PC-3 (cell line): ENCODE measurements around the gene CACNA1I. TPM values are rescaled to one million over a fixed set of nuclear protein-coding genes. Genes with fewer than 3 reads are reported as not detected.

Experiments used
- ATAC-seq: fragments of 200-7000 bp; cut with Tn5 transposase; 2 replicates; pipeline ENCODE4 v1.9.1; 2020; ENCODE audit warnings: mild to moderate bottlenecking, moderate library complexity
- BruUV-seq: library from RNA; stranded (reverse); fragments of 400-500 nt; replicated peaks from 2 replicates; lab custom pipeline; 2021; lab: Mats Ljungman, UMichigan
- CTCF ChIA-PET: fragments of 300-600 bp; sonication (Branson Sonifier 250); formaldehyde crosslinking; loops from one replicate; lab custom pipeline; 2022; ENCODE audit warnings: antibody characterized with exemption; lab: Charles Lee
- POLR2A ChIA-PET: fragments of 300-600 bp; sonication (Branson Sonifier 250); formaldehyde crosslinking; loops from one replicate; lab custom pipeline; 2022; ENCODE audit warnings: antibody characterized with exemption; ENCODE audit not compliant: unreplicated experiment; lab: Charles Lee
- DNase-seq: peaks from one replicate; pipeline ENCODE4 v3.0.0-alpha.2; 2015
- H2AFZ ChIP-seq: fragments of 300-600 bp; sonication (generic); 2 replicates; pipeline ENCODE4 v1.6.0; 2016; ENCODE audit warnings: antibody characterized with exemption, low read length
- H3F3A ChIP-seq: fragments of 300-600 bp; sonication (generic); one replicate; pipeline ENCODE4 v1.6.0; 2017; ENCODE audit warnings: antibody characterized with exemption, low read length, control low read depth, mild to moderate bottlenecking; ENCODE audit not compliant: unreplicated experiment
- H3K27ac ChIP-seq: fragments of 300-600 bp; sonication (generic); 2 replicates; pipeline ENCODE4 v1.5.1; 2016; ENCODE audit warnings: mild to moderate bottlenecking, low read length
- H3K27me3 ChIP-seq: fragments of 300-600 bp; sonication (generic); 2 replicates; pipeline ENCODE4 v1.6.1; 2016; ENCODE audit warnings: low read length, mixed read lengths
- H3K36me3 ChIP-seq: fragments of 300-600 bp; sonication (generic); 2 replicates; pipeline ENCODE4 v1.6.1; 2016; ENCODE audit warnings: low read depth, mixed run types, low read length, mixed read lengths
- H3K4me1 ChIP-seq: fragments of 300-600 bp; sonication (generic); 2 replicates; pipeline ENCODE4 v1.5.1; 2016; ENCODE audit warnings: low read length; ENCODE audit not compliant: insufficient read depth
- H3K4me2 ChIP-seq: fragments of 300-600 bp; sonication (generic); 2 replicates; pipeline ENCODE4 v1.6.0; 2016; ENCODE audit warnings: low read length
- H3K4me3 ChIP-seq: fragments of 300-600 bp; sonication (generic); 2 replicates; pipeline ENCODE4 v1.5.1; 2016; ENCODE audit warnings: mild to moderate bottlenecking, low read length, mixed read lengths
- H3K79me2 ChIP-seq: fragments of 300-600 bp; sonication (generic); 2 replicates; pipeline ENCODE4 v1.6.1; 2017; ENCODE audit warnings: low read length, mixed read lengths
- H3K9ac ChIP-seq: fragments of 300-600 bp; sonication (generic); 2 replicates; pipeline ENCODE4 v1.6.0; 2016; ENCODE audit warnings: mild to moderate bottlenecking, low read length
- H3K9me2 ChIP-seq: fragments of 300-600 bp; sonication (generic); replicated peaks from 2 replicates; pipeline ENCODE4 v1.6.1; 2016; ENCODE audit warnings: mixed run types, low read length, mixed read lengths
- H3K9me3 ChIP-seq: fragments of 300-600 bp; sonication (generic); 2 replicates; pipeline ENCODE4 v1.6.1; 2016; ENCODE audit warnings: low read length, mixed read lengths
- H4K20me1 ChIP-seq: fragments of 300-600 bp; sonication (generic); 2 replicates; pipeline ENCODE4 v1.6.1; 2016; ENCODE audit warnings: low read length, mixed read lengths
- CTCF ChIP-seq: fragments of 300-600 bp; sonication (generic); conservative IDR thresholded peaks from 2 replicates; pipeline ENCODE4 v1.5.1; 2017; ENCODE audit warnings: antibody characterized with exemption, low read depth, mild to moderate bottlenecking, low read length
- EZH2 ChIP-seq: fragments of 300-600 bp; sonication (generic); IDR thresholded peaks from one replicate; pipeline ENCODE4 v1.6.1; 2017; ENCODE audit warnings: antibody characterized with exemption, mild to moderate bottlenecking, low read length; ENCODE audit not compliant: unreplicated experiment
- EZH2phosphoT487 ChIP-seq: fragments of 300-600 bp; sonication (generic); IDR thresholded peaks from 2 replicates; pipeline ENCODE4 v1.6.1; 2018; ENCODE audit warnings: mild to moderate bottlenecking, antibody characterized with exemption, low read length, borderline replicate concordance
- intact Hi-C: fragments of 100-400 bp; cut with micrococcal nuclease; formaldehyde crosslinking; loops from 2 replicates; pipeline ENCODE4 v1.9.0; 2023
- total RNA-seq: library from RNA; depleted of rRNA; stranded (reverse); fragments of >200 nt; gene quantifications from 2 replicates; pipeline ENCODE4 v1.2.3, GENCODE V29; 2014

The CACNA1I gene
- total RNA-seq, 1 experiment from 2014 or later: not detected

GRCh38 chr22:39649500-39650089 is 79.0 kb downstream of the CACNA1I start:
- Histone ChIP-seq H3K9ac (no peak overlapping the region), H3K4me1 (no peaks in the 10 kb centered on the region), H3K36me3 (no peaks in the 10 kb centered on the region), H3K4me3 (no peak overlapping the region), H2AFZ (no peak overlapping the region), H3K9me2 (no peaks in the 10 kb centered on the region), H3K27ac (no peak overlapping the region), H4K20me1 (no peaks in the 10 kb centered on the region), H3K27me3 (no peaks in the 10 kb centered on the region), H3K4me2 (no peak overlapping the region), H3F3A (no peaks in the 10 kb centered on the region), H3K79me2 (no peaks in the 10 kb centered on the region), H3K9me3 (no peaks in the 10 kb centered on the region)
- ChIA-PET CTCF (no interaction called here), POLR2A (no interaction called here)
- BruUV-seq: no TSS peak
- TF ChIP-seq CTCF (no peak), EZH2 (no peak), EZH2phosphoT487 (no peak)
- no peak for DNase-seq
- no peak for ATAC-seq
- intact Hi-C loops: no loop called here

- H3K4me1 ChIP-seq: no peaks in the 10 kb centered on the region
- no peak overlapping the region for H3K4me3 ChIP-seq
- POLR2A ChIA-PET: no interaction called here
- H3K9me2 ChIP-seq: no peaks in the 10 kb centered on the region
- no peaks in the 10 kb centered on the region for H4K20me1 ChIP-seq
- no peak overlapping the region for H3K27ac ChIP-seq
- H3K36me3 ChIP-seq: no peaks in the 10 kb centered on the region
- CTCF ChIA-PET: no interaction called here
- no peak for ATAC-seq
- H3K9ac ChIP-seq: no peak overlapping the region
- H3K27me3 ChIP-seq: no peaks in the 10 kb centered on the region
- no TSS peak for BruUV-seq
- TF ChIP-seq CTCF: no peak
- no peak for TF ChIP-seq EZH2
- no peak for TF ChIP-seq EZH2phosphoT487
- no peaks in the 10 kb centered on the region for H3K79me2 ChIP-seq
- no peak for DNase-seq
- H2AFZ ChIP-seq: no peak overlapping the region
- intact Hi-C loops: no loop called here
- no peaks in the 10 kb centered on the region for H3K9me3 ChIP-seq
- no peaks in the 10 kb centered on the region for H3F3A ChIP-seq
- H3K4me2 ChIP-seq: no peak overlapping the region
These were observed 80.8 kb downstream of the CACNA1I start for GRCh38 chr22:39651053-39651996.
